Natural killer cell (primary cell): Measurements from ENCODE around the gene CFAP298. TPM values are rescaled to one million over a fixed set of nuclear protein-coding genes. Genes with fewer than 3 reads are reported as not detected.

Source experiments
- ATAC-seq, 3 donors: fragments of 150-1000 bp in 2 of 3; fragments of 200-7000 bp in 1 of 3; cut with Tn5 transposase; 1 replicate in 1 of 3; 2 replicates in 2 of 3; pipeline ENCODE4 v1.10.0; 2021; ENCODE audit warnings: mild to moderate bottlenecking in 2 of 3, moderate library complexity in 2 of 3
- DNase-seq, 2 donors: peaks; one replicate each; pipeline versions ENCODE4 v3.0.0 to v3.0.0-alpha.2; 2013 to 2021; ENCODE audit warnings: mixed read lengths in 1 of 2
- H3K27ac ChIP-seq: one replicate; pipeline ENCODE4 v1.5.1; 2013; ENCODE audit warnings: mild to moderate bottlenecking, low read length
- H3K27me3 ChIP-seq: one replicate; pipeline ENCODE4 v1.6.1; 2013; ENCODE audit warnings: low read length; ENCODE audit not compliant: control insufficient read depth, insufficient read depth
- H3K36me3 ChIP-seq: one replicate; pipeline ENCODE4 v1.6.1; 2013; ENCODE audit warnings: low read length; ENCODE audit not compliant: control insufficient read depth, insufficient read depth
- H3K4me1 ChIP-seq: one replicate; pipeline ENCODE4 v1.6.1; 2013; ENCODE audit warnings: low read length; ENCODE audit not compliant: control insufficient read depth, insufficient read depth
- H3K4me3 ChIP-seq: one replicate; pipeline ENCODE4 v1.5.1; 2013; ENCODE audit warnings: low read length
- H3K9me3 ChIP-seq: one replicate; pipeline ENCODE4 v1.6.1; 2013; ENCODE audit warnings: low read length; ENCODE audit not compliant: control insufficient read depth, insufficient read depth
- H3K27ac Mint-ChIP-seq, 2 donors: one replicate each; pipeline ENCODE4 v1.8.0; 2022; ENCODE audit warnings: mild to moderate bottlenecking in 2 of 2, mixed read lengths in 2 of 2, moderate library complexity in 1 of 2
- H3K27me3 Mint-ChIP-seq, 2 donors: one replicate each; pipeline ENCODE4 v1.8.0; 2022; ENCODE audit warnings: low read depth in 2 of 2, mixed read lengths in 2 of 2
- H3K36me3 Mint-ChIP-seq: one replicate; pipeline ENCODE4 v1.8.0; 2022; ENCODE audit warnings: mixed read lengths
- H3K4me1 Mint-ChIP-seq, 2 donors: one replicate each; pipeline ENCODE4 v1.8.0; 2022; ENCODE audit warnings: mixed read lengths in 2 of 2
- H3K4me3 Mint-ChIP-seq: one replicate; pipeline ENCODE4 v1.8.0; 2022; ENCODE audit warnings: mild to moderate bottlenecking, moderate library complexity, mixed read lengths
- H3K9me3 Mint-ChIP-seq, 2 donors: one replicate each; pipeline ENCODE4 v1.8.0; 2022; ENCODE audit warnings: mixed read lengths in 2 of 2
- WGBS: methylation state at CpG from one replicate; pipeline ENCODE4 v1.1.7; 2013; ENCODE audit warnings: missing lambda C conversion rate; ENCODE audit not compliant: insufficient coverage; 5-methylcytosine and 5-hydroxymethylcytosine counted together
- intact Hi-C: fragments of 100-400 bp; cut with micrococcal nuclease; formaldehyde crosslinking; loops from one replicate; pipeline ENCODE4 v1.14.2; 2022
- total RNA-seq, 4 donors: library from RNA; stranded (reverse); fragments of 120-200 nt in 1 of 4; gene quantifications; one replicate each; pipeline versions ENCODE4 v1.2.3 to v1.2.4, GENCODE V29; 2013 to 2022
- TF ChIP-seq, protein P1 (sequence below): fragments of 200-600 bp; IDR thresholded peaks from one replicate; pipeline ENCODE4 v1.8.0; 2022; ENCODE audit warnings: antibody characterized with exemption

The CFAP298 gene
- total RNA-seq, 3 donors from 2014 or later (not counting 1 experiment from before 2014, with no cell fraction given) = 16.1 to 23.7 (median 16.8) TPM

DNA sequence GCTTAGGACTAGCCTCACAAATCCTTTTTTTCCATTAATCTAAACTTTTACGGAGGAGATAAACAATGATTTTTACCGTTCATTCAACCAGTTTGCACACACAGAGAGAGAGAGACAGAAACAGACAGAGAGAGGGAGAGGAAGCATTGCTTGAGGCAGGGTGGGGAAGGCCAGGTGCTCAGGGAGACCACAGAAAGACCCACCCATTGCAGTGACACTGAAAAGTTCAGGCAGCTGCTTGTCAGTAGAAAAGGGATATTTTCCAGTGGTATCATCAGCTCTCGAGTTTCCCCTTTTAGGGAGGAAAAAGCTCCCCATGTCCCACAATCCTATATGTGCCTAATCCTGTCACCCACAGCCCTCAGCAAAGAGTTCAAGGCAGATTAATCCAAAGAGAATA, 54.1 kb downstream of the CFAP298 start:
- H3K4me1 ChIP-seq = no peaks in the 10 kb centered on the region
- 74% methylated on average over 3 of the region's 3 CpGs for WGBS
- no peaks in the 10 kb centered on the region for H3K27me3 ChIP-seq
- no peak for ATAC-seq
- H3K36me3 ChIP-seq = no peaks in the 10 kb centered on the region
- TF ChIP-seq, protein P1, sequence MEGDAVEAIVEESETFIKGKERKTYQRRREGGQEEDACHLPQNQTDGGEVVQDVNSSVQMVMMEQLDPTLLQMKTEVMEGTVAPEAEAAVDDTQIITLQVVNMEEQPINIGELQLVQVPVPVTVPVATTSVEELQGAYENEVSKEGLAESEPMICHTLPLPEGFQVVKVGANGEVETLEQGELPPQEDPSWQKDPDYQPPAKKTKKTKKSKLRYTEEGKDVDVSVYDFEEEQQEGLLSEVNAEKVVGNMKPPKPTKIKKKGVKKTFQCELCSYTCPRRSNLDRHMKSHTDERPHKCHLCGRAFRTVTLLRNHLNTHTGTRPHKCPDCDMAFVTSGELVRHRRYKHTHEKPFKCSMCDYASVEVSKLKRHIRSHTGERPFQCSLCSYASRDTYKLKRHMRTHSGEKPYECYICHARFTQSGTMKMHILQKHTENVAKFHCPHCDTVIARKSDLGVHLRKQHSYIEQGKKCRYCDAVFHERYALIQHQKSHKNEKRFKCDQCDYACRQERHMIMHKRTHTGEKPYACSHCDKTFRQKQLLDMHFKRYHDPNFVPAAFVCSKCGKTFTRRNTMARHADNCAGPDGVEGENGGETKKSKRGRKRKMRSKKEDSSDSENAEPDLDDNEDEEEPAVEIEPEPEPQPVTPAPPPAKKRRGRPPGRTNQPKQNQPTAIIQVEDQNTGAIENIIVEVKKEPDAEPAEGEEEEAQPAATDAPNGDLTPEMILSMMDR = no peak
- Mint-ChIP-seq H3K36me3 (no peaks in the 10 kb centered on the region), H3K9me3 (no peaks in the 10 kb centered on the region), H3K27ac (no peak overlapping the region), H3K4me1 (peaks cover 7 to 32% of the 10 kb centered on the region in 2 donors), H3K4me3 (no peak overlapping the region), H3K27me3 (no peaks in the 10 kb centered on the region)
- no peaks in the 10 kb centered on the region for H3K9me3 ChIP-seq
- intact Hi-C loops = no loop called here
- H3K4me3 ChIP-seq = no peak overlapping the region
- no peak for DNase-seq
- H3K27ac ChIP-seq = no peak overlapping the region

DNA sequence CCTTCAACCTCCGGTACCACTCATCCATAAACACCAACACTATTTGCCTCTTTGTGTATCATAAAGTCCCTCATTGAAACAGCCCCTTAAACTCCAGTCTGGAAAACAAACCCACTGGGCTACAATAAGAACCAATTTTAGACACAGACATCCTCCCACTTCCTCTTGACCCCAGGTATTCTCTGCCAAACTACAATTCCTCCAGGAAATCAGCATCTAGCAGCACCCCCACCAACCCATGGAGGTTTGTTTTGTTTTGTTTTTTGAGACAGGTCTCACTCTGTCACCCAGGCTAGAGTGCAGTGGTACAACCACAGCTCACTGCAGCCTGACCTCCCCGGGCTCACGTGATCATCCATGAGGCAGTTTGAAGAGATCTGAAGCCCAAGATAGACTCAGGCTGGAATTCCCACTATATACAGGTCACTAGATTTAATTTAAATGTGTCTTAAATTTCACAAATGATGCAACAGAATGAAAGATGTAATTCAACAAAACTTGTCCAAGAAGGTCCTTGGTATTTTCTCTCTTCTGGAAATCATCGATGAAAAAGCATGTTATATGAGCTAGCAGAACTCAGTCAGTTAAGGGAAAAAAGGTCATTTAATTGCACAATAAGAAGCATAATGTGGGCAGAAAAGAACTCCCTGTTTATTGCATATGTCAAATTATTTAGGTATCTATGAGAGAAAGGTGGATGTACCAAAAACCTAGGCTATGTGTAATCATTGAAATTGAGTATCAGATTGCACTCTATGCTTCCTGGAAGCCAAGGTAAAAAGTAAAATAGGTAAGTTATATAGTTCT, 57.1 kb downstream of the CFAP298 start:
- no peaks in the 10 kb centered on the region for H3K27me3 Mint-ChIP-seq
- TF ChIP-seq, protein P1 = no peak
- H3K4me1 ChIP-seq = no peaks in the 10 kb centered on the region
- H3K36me3 Mint-ChIP-seq = no peaks in the 10 kb centered on the region
- H3K9me3 ChIP-seq = no peaks in the 10 kb centered on the region
- no peak overlapping the region for H3K4me3 ChIP-seq
- WGBS = 91% methylated on average over 4 of the region's 4 CpGs
- H3K4me1 Mint-ChIP-seq = peaks cover 7 to 24% of the 10 kb centered on the region in 2 donors
- intact Hi-C loops = no loop called here
- ATAC-seq = peak in 2 of 3 donors; percentile 10 to 25
- H3K27ac ChIP-seq = no peak overlapping the region
- H3K4me3 Mint-ChIP-seq = no peak overlapping the region
- no peaks in the 10 kb centered on the region for H3K27me3 ChIP-seq
- H3K27ac Mint-ChIP-seq = peak overlapping the region in 1 of 2 donors; percentile 26
- no peaks in the 10 kb centered on the region for H3K9me3 Mint-ChIP-seq
- DNase-seq = no peak
- H3K36me3 ChIP-seq = no peaks in the 10 kb centered on the region

DNA sequence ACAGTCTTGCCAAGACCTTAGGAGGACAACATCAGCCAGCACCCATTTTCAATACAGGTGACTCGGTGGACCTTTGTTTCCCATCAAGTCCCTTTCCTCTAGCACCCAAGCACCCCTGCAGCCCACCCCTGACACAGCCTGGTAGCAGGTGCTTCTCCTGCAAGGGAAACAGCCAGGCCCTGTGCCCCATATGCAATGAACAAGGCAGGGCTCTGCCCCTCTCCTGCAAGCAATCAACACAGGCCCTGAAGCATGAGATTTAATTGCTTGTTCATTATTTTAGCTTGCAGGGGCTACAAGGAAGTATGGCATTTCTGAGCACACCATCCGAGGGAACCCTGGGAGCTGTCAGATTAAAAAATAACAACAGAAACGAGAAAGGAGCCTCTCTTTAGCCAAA, 62.3 kb downstream of the CFAP298 start:
- no peaks in the 10 kb centered on the region for H3K27me3 Mint-ChIP-seq
- no peaks in the 10 kb centered on the region for H3K4me1 ChIP-seq
- no peak for ATAC-seq

More for the DNA sequence above, 62.3 kb downstream of the CFAP298 start:
- Histone ChIP-seq H3K4me3 (no peak overlapping the region), H3K27ac (no peak overlapping the region), H3K9me3 (no peaks in the 10 kb centered on the region), H3K27me3 (no peaks in the 10 kb centered on the region), H3K36me3 (no peaks in the 10 kb centered on the region)
- DNase-seq = no peak
- H3K4me1 Mint-ChIP-seq = peaks cover 14 to 18% of the 10 kb centered on the region in 2 donors
- intact Hi-C loops = no loop called here
- no peak overlapping the region for H3K27ac Mint-ChIP-seq
- no peaks in the 10 kb centered on the region for H3K36me3 Mint-ChIP-seq
- H3K4me3 Mint-ChIP-seq = no peak overlapping the region
- TF ChIP-seq, protein P1 = no peak
- WGBS = 88% methylated on average over 3 of the region's 3 CpGs
- H3K9me3 Mint-ChIP-seq = no peaks in the 10 kb centered on the region
